PC-3 (cell line): ENCODE measurements around the gene CDHR1.

Experiments used
- CTCF ChIP-seq: fragments of 300-600 bp; sonication (generic); conservative IDR thresholded peaks from 2 replicates; pipeline ENCODE4 v1.5.1; 2017; ENCODE audit warnings: antibody characterized with exemption, low read depth, mild to moderate bottlenecking, low read length
- EZH2 ChIP-seq: fragments of 300-600 bp; sonication (generic); IDR thresholded peaks from one replicate; pipeline ENCODE4 v1.6.1; 2017; ENCODE audit warnings: antibody characterized with exemption, mild to moderate bottlenecking, low read length; ENCODE audit not compliant: unreplicated experiment

DNA sequence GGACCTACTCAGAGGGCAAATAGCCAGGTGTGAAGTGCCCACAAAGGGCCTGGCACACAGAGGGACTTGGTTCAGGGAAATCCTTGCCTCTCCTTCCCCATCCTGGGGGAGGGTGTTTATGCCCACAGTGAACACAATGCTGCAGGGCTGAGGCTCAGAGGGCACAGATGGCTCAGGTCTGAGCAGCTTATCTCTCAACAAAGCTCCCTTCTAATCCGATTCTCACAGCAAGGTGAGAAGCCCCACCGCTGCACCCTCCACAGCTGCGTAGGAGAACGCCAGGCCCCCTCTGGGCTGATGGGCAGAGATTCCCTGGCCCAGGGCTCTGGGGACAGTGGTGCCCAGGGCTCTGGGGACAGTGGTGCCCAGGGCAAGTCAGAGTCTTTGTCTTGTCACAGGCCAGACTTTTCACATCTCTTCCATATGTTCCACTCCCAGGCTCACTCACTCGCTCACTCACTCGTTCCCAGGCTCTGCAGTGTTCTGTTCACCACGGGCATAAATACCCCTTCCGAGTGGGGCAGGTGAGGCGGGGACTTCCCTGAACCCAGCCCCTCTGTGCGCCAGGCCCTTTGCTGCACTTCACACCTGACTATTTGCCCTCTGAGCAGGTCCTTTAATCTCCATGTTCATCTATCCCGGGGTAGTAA lies 8.7 kb upstream of the CDHR1 start:
- TF ChIP-seq EZH2 = no peak
- no peak for TF ChIP-seq CTCF
